Left cardiac atrium (tissue), 4 donors: ENCODE data around the gene FRMD3. TPM values are rescaled to one million over a fixed set of nuclear protein-coding genes. Genes with fewer than 3 reads are reported as not detected.

ENCODE experiments used
- ATAC-seq, 2 donors: fragments of 200-7000 bp; cut with Tn5 transposase; one replicate each; pipeline ENCODE4 v1.9.1; 2020; ENCODE audit warnings: mild to moderate bottlenecking in 2 of 2, moderate library complexity in 2 of 2
- DNase-seq: peaks from one replicate; pipeline ENCODE4 v3.0.0-alpha.2; 2020
- intact Hi-C, 2 donors: fragments of 100-400 bp; cut with DNase I; formaldehyde crosslinking; loops; one replicate each; pipeline versions ENCODE4 v1.14.1 to v1.15.1; 2022 to 2023
- total RNA-seq, 2 donors: library from RNA; stranded (reverse); fragmentation: NEBNext Ultra II Directional; extraction: Animal tissue kit (Norgen Biotek cat#: 25700); gene quantifications; one replicate each; pipeline ENCODE4 v1.2.1, GENCODE V29; 2021
- donor health status: DM: no; HTN: yes; CAD: no.
- donor health status: DM: no; HTN: yes; CAD: no; lungs with severe emphysema.
- donor health status: DM: yes; HTN: yes; CAD: no.
- donor health status: Dilated cardiomyopathy.

FRMD3 gene
- total RNA-seq, 2 donors from 2014 or later: 40.0 to 63.6 TPM

- ATAC-seq: no peak
- no peak for DNase-seq
- intact Hi-C loops: no loop called here
Observed at GRCh38 chr9:83479765-83480164, 58.4 kb downstream of the FRMD3 start.

GRCh38 chr9:83477571-83477970 is 60.6 kb downstream of the FRMD3 start:
- intact Hi-C loops: no loop called here
- DNase-seq (no peak), ATAC-seq (no peak)

- ATAC-seq (no peak), DNase-seq (no peak)
- intact Hi-C loops: no loop called here
Observed at GRCh38 chr9:83477120-83477519, 61.1 kb downstream of the FRMD3 start.

- intact Hi-C loops: no loop called here
- DNase-seq (no peak), ATAC-seq (no peak)
Observed at GRCh38 chr9:83476513-83476912, 61.7 kb downstream of the FRMD3 start.

GRCh38 chr9:83475741-83476140 is 62.5 kb downstream of the FRMD3 start:
- DNase-seq: no peak
- intact Hi-C loops: no loop called here
- ATAC-seq: no peak

- intact Hi-C loops: no loop called here
- no peak for ATAC-seq
- DNase-seq: no peak
Observed at GRCh38 chr9:83474631-83475030, 63.6 kb downstream of the FRMD3 start.

GRCh38 chr9:83473488-83473971 is 64.7 kb downstream of the FRMD3 start:
- intact Hi-C loops: no loop called here
- no peak for DNase-seq
- peak in 1 of 2 donors; percentile 46 for ATAC-seq

GRCh38 chr9:83472764-83473163 is 65.4 kb downstream of the FRMD3 start:
- intact Hi-C loops: no loop called here
- ATAC-seq (peak in 1 of 2 donors; percentile 20), DNase-seq (no peak)

GRCh38 chr9:83472221-83472665 is 66.0 kb downstream of the FRMD3 start:
- intact Hi-C loops: no loop called here
- ATAC-seq: peak in 1 of 2 donors; percentile 62
- no peak for DNase-seq

- intact Hi-C loops: no loop called here
- DNase-seq (no peak), ATAC-seq (peak in 1 of 2 donors; percentile 10)
Observed at GRCh38 chr9:83471241-83471640, 67.0 kb downstream of the FRMD3 start.

GRCh38 chr9:83469722-83470121 is 68.5 kb downstream of the FRMD3 start:
- DNase-seq (no peak), ATAC-seq (peak in 1 of 2 donors; percentile 38)
- intact Hi-C loops: no loop called here

GRCh38 chr9:83468821-83469220 is 69.4 kb downstream of the FRMD3 start:
- intact Hi-C loops: no loop called here
- no peak for DNase-seq
- no peak for ATAC-seq

- DNase-seq (no peak), ATAC-seq (no peak)
- intact Hi-C loops: no loop called here
Observed at GRCh38 chr9:83466877-83467276, 71.3 kb downstream of the FRMD3 start.

- DNase-seq: no peak
- intact Hi-C loops: no loop called here
- no peak for ATAC-seq
Observed at GRCh38 chr9:83466351-83466750, 71.8 kb downstream of the FRMD3 start.

- ATAC-seq: no peak
- intact Hi-C loops: no loop called here
- no peak for DNase-seq
Observed at GRCh38 chr9:83459830-83460229, 78.4 kb downstream of the FRMD3 start.

- ATAC-seq (no peak), DNase-seq (no peak)
- intact Hi-C loops: no loop called here
Observed at GRCh38 chr9:83458530-83458929, 79.7 kb downstream of the FRMD3 start.

- ATAC-seq (no peak), DNase-seq (no peak)
- intact Hi-C loops: no loop called here
Observed at GRCh38 chr9:83457005-83457404, 81.2 kb downstream of the FRMD3 start.

GRCh38 chr9:83456226-83456625 is 82.0 kb downstream of the FRMD3 start:
- ATAC-seq: no peak
- DNase-seq: no peak
- intact Hi-C loops: no loop called here

GRCh38 chr9:83454076-83454475 is 84.1 kb downstream of the FRMD3 start:
- intact Hi-C loops: no loop called here
- no peak for ATAC-seq
- DNase-seq: no peak

- ATAC-seq: no peak
- DNase-seq: no peak
- intact Hi-C loops: no loop called here
Observed at GRCh38 chr9:83451308-83451707, 86.9 kb downstream of the FRMD3 start.

- ATAC-seq (no peak), DNase-seq (no peak)
- intact Hi-C loops: no loop called here
Observed at GRCh38 chr9:83449983-83450382, 88.2 kb downstream of the FRMD3 start.

- intact Hi-C loops: no loop called here
- peak; percentile 67 to 79 for ATAC-seq
- DNase-seq: no peak
Observed at GRCh38 chr9:83449166-83449565, 89.0 kb downstream of the FRMD3 start.
